Measurements from ENCODE around the gene SLC22A1. TPM values are rescaled to one million over a fixed set of nuclear protein-coding genes. Genes with fewer than 3 reads are reported as not detected.

The SLC22A1 gene
- total and polyA plus RNA-seq, 2 of the 8 experiments (the other 6 are each of a cell fraction or from before 2014, with no cell fraction given): 0.12 to 0.45 TPM

DNA sequence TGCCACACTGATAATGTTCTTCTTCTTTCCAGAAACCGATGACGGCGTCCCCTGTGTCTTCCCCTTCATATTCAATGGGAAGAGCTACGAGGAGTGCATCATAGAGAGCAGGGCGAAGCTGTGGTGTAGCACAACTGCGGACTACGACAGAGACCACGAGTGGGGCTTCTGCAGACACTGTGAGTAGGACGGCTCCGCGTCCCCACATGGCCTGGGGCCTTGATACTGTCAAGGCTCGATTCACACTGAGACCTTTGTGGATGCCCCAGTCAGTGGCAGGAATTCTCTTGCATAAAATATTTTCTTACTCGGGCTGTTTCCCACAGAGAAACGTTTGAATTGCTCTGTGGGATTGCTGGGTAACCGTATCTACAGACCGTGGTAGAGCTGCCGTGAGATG, 41.5 kb upstream of the SLC22A1 start:
- WGBS, 2 experiments (ENCODE audit: extremely low coverage in 1 of 2, insufficient coverage in 1 of 2, insufficient read length in 1 of 2, insufficient replicate concordance in 2 of 2, low coverage in 1 of 2, low lambda C conversion rate in 2 of 2, missing lambda C conversion rate in 1 of 2): 92% methylated on average over 17 of the region's 17 CpGs; no CpG with 5 or more reads in 1 of the 2 experiments
- Histone ChIP-seq H4K91ac (replicated peaks; ENCODE audit: insufficient read length, low read length) (no peak overlapping the region), H2BK5ac (ENCODE audit: low read depth, low read length) (no peak overlapping the region), H3K79me2 (ENCODE audit: control insufficient read depth in 1 of 2, insufficient read depth in 2 of 2, low read length in 2 of 2) (no peaks in the 10 kb centered on the region), H2AK5ac (ENCODE audit: low read depth, low read length) (no peak overlapping the region), H3K27ac (ENCODE audit: low read depth, low read length) (no peak overlapping the region), H2BK12ac (ENCODE audit: low read depth, low read length) (no peak overlapping the region), H4K20me1 (replicated peaks in 1 of 2; ENCODE audit: control insufficient read depth in 1 of 2, insufficient read depth in 2 of 2, low read length in 2 of 2) (peaks cover 0 to 9% of the 10 kb centered on the region in 2 experiments), H3K14ac (ENCODE audit: insufficient read length) (no peak overlapping the region), H3K36me3 (ENCODE audit: control insufficient read depth in 2 of 4, insufficient read depth in 4 of 4, low read length in 3 of 4) (peaks cover 23 to 77% (median 52%) of the 10 kb centered on the region in 4 experiments), H3K9me3 (ENCODE audit: insufficient read depth in 2 of 2, low read depth in 1 of 2, low read length in 1 of 2) (peaks cover 3 to 12% of the 10 kb centered on the region in 2 experiments; a peak in 3 of 4 replicates), H3K79me1 (ENCODE audit: low read depth, low read length) (no peaks in the 10 kb centered on the region; the same call in 1 of the 2 replicates), H4K8ac (ENCODE audit: extremely low read depth, insufficient read depth, low read length) (no peak overlapping the region), H3K4me3 (ENCODE audit: extremely low read depth in 1 of 4, insufficient read depth in 2 of 4, low read depth in 3 of 4, low read length in 4 of 4) (no peak overlapping the region), H2BK20ac (ENCODE audit: low read length) (no peak overlapping the region), H3K4me1 (replicated peaks in 1 of 4; ENCODE audit: control insufficient read depth in 3 of 4, insufficient read depth in 4 of 4, low read length in 3 of 4) (no peaks in the 10 kb centered on the region), H3K27me3 (replicated peaks in 1 of 4; ENCODE audit: control insufficient read depth in 3 of 4, extremely low read depth in 1 of 4, insufficient read depth in 3 of 4, low read length in 3 of 4) (no peaks in the 10 kb centered on the region), H2BK120ac (replicated peaks; ENCODE audit: low read depth, low read length) (no peak overlapping the region), H3K4me2 (ENCODE audit: insufficient read depth in 1 of 2, low read depth in 2 of 2, low read length in 2 of 2) (no peak overlapping the region), H3K9ac (replicated peaks in 1 of 4; ENCODE audit: extremely low read depth in 1 of 4, low read depth in 3 of 4, low read length in 3 of 4) (no peak overlapping the region), H3K56ac (replicated peaks; ENCODE audit: insufficient read length, low read depth, low read length) (no peak overlapping the region), H4K5ac (ENCODE audit: insufficient read length, low read depth, low read length) (no peak overlapping the region), H2AFZ (ENCODE audit: low read length) (no peak overlapping the region), H3K23me2 (ENCODE audit: low read depth, low read length) (0 out of 2 replicates have a peak, but pooled peaks cover 2% of the 10 kb centered on the region), H3K18ac (ENCODE audit: extremely low read depth, low read length) (no peak overlapping the region), H3K4ac (replicated peaks; ENCODE audit: insufficient read length, low read depth, low read length) (no peak overlapping the region), H3K23ac (ENCODE audit: insufficient read length) (no peak overlapping the region), H2BK15ac (ENCODE audit: low read length) (no peak overlapping the region)
- FAIRE-seq: no peak
- CTCF ChIA-PET (ENCODE audit: partially characterized antibody): interaction anchor here (1.0 to 1.9 kb wide), 4 partner anchors 8 to 217 kb away, joined by 4 to 8 read pairs (median 4); no protein-coding TSS in a partner anchor
- no peak for DNase-seq (ENCODE audit: low read depth in 1 of 2, low spot score in 2 of 2)
- POLR2A ChIA-PET (ENCODE audit: partially characterized antibody): interaction anchor here (1.0 kb wide), 1 partner anchor 8 kb away, joined by 3 read pairs; no protein-coding TSS in a partner anchor
- TF ChIP-seq, protein P1, sequence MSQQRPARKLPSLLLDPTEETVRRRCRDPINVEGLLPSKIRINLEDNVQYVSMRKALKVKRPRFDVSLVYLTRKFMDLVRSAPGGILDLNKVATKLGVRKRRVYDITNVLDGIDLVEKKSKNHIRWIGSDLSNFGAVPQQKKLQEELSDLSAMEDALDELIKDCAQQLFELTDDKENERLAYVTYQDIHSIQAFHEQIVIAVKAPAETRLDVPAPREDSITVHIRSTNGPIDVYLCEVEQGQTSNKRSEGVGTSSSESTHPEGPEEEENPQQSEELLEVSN (IDR thresholded peaks at IDR 0.05): no peak
- no peak for TF ChIP-seq SIRT6 (IDR thresholded peaks at IDR 0.05; ENCODE audit: low read length)
- TF ChIP-seq BCL11A (IDR thresholded peaks at IDR 0.05; ENCODE audit: low read depth in 2 of 2, low read length in 2 of 2): no peak
- no peak for TF ChIP-seq TAF7 (optimal IDR thresholded peaks at IDR 0.05; ENCODE audit: borderline replicate concordance, low read depth, low read length)
